Body of pancreas (tissue), 4 donors: ENCODE data around the gene DBNL. TPM values are rescaled to one million over a fixed set of nuclear protein-coding genes. Genes with fewer than 3 reads are reported as not detected.

Experiments
- ATAC-seq: fragments of 150-250 bp; one replicate; pipeline ENCODE4 v1.9.1; 2016
- DNase-seq, 4 donors: peaks; one replicate each; pipeline ENCODE4 v3.0.0-alpha.2; 2019
- H3K27ac ChIP-seq, 4 donors: fragments of 200-600 bp; sonication (generic); 1 replicate in 3 of 4; 2 replicates in 1 of 4; pipeline versions ENCODE4 v1.5.1 to v1.6.1; 2016 to 2019; ENCODE audit warnings: mild to moderate bottlenecking in 1 of 4, mixed read lengths in 1 of 4, moderate library complexity in 1 of 4
- H3K27me3 ChIP-seq, 2 donors: fragments of 200-600 bp; sonication (generic); one replicate each; pipeline ENCODE4 v1.6.0; 2016; ENCODE audit warnings: mild to moderate bottlenecking in 1 of 2
- H3K36me3 ChIP-seq, 2 donors: fragments of 200-600 bp; sonication (generic); replicated peaks in 1 of 2; 2 replicates each; pipeline ENCODE4 v1.5.1; 2016; ENCODE audit warnings: low read depth in 2 of 2; ENCODE audit not compliant: insufficient read depth in 1 of 2
- H3K4me1 ChIP-seq: fragments of 200-600 bp; sonication (generic); one replicate; pipeline ENCODE4 v1.6.0; 2016
- H3K4me3 ChIP-seq, 2 donors: fragments of 200-600 bp; sonication (generic); 1 replicate in 1 of 2; 2 replicates in 1 of 2; pipeline ENCODE4 v1.5.1; 2016 to 2019
- H3K9me3 ChIP-seq, 3 donors: fragments of 200-600 bp; sonication (generic); 1 replicate in 2 of 3; 2 replicates in 1 of 3; pipeline ENCODE4 v1.5.1; 2016
- CTCF ChIP-seq, 7 experiments: fragments of 450-650 bp in 4 of 7; fragments of 200-600 bp in 3 of 7; sonication (generic) in 3 of 7; IDR thresholded peaks; one replicate each; pipeline ENCODE4 v1.5.1; 2016 to 2019; ENCODE audit warnings: antibody characterized with exemption in 7 of 7
- POLR2A ChIP-seq, 3 donors: fragments of 450-650 bp; IDR thresholded peaks; one replicate each; pipeline ENCODE4 v1.6.1; 2016; ENCODE audit warnings: antibody characterized with exemption in 3 of 3, mild to moderate bottlenecking in 2 of 3
- WGBS, 2 donors: methylation state at CpG; one replicate each; pipeline ENCODE4 v1.1.5; 2017; 5-methylcytosine and 5-hydroxymethylcytosine counted together
- intact Hi-C: fragments of 100-400 bp; cut with DNase I; formaldehyde crosslinking; loops from one replicate; pipeline ENCODE4 v1.15.1; 2023
- total RNA-seq, 2 donors: library from RNA; depleted of rRNA; stranded (reverse); fragments of >200 nt; gene quantifications; one replicate each; pipeline ENCODE4 v1.1.0, GENCODE V29; 2016

Gene DBNL
- total RNA-seq, 2 donors from 2014 or later: 62.0 to 96.6 TPM

DNA sequence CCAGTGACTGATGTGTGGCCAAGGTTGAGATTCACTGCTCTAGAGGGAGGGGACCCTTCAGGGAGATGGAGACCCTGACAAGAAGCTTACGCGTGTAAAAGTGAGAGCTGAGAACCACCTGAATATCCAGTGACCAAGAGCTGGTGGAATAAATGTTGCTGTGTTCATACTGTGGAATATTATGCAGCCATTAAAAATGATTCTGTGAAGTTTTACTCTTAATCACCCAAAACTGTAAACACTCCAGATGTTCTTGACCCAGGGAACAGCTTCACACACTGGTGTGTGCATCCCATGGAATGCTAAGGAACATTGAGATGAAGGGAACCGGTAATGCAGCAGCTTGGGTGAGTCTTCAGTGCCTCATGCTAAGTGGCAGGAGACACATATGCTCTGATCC is 42.1 kb downstream of the DBNL start:
- H3K27me3 ChIP-seq: no peaks in the 10 kb centered on the region
- intact Hi-C loops: no loop called here
- peaks cover under 1% of the 10 kb centered on the region for H3K4me1 ChIP-seq
- no peaks in the 10 kb centered on the region for H3K36me3 ChIP-seq
- TF ChIP-seq CTCF (IDR thresholded peaks at IDR 0.05) (no peak), POLR2A (IDR thresholded peaks at IDR 0.05) (no peak)
- WGBS, 2 donors: 97% methylated on average over 3 of the region's 3 CpGs
- DNase-seq (no peak), ATAC-seq (no peak)
- H3K4me3 ChIP-seq: no peak overlapping the region
- H3K9me3 ChIP-seq: no peaks in the 10 kb centered on the region
- H3K27ac ChIP-seq: no peak overlapping the region

GRCh38 chr7:44087911-44088838 is 43.7 kb downstream of the DBNL start:
- WGBS, 2 donors: 52 to 58% methylated on average over 17 to 18 of the region's 20 CpGs
- Histone ChIP-seq H3K27me3 (no peaks in the 10 kb centered on the region), H3K4me1 (no peaks in the 10 kb centered on the region), H3K27ac (peak overlapping the region in 2 of 4 donors; percentile 36 to 52), H3K9me3 (no peaks in the 10 kb centered on the region), H3K36me3 (no peaks in the 10 kb centered on the region), H3K4me3 (no peak overlapping the region)
- no peak for DNase-seq
- no peak for TF ChIP-seq CTCF (IDR thresholded peaks at IDR 0.05)
- no peak for TF ChIP-seq POLR2A (IDR thresholded peaks at IDR 0.05)
- intact Hi-C loops: no loop called here
- ATAC-seq: peak; percentile 45

DNA sequence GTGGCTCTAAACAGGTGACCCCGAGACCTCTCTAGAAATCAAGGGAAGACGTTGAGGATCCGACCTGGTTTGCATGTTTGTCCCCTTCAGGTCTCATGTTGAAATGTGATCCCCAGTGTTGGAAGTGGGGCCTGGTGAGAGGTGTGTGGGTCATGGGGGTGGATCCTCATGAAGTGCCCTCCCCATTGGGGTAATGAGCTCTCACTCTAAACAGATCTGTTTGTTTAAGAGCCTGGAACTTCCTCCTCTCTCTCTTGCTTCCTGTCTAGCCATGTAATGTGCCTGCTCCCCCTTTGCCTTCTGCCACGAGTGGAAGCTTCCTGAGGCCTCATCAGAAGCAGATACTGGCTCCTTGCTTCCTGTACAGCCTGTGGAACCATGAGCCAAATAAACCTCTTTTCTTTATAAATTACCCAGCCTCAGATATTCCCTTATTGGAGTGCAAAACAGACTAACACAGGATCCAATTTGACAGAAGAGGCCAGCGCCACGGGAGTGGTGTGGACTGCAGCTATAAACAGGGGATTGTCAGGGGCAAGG is 48.7 kb downstream of the DBNL start:
- no peak overlapping the region for H3K4me3 ChIP-seq
- H3K27ac ChIP-seq: no peak overlapping the region
- ATAC-seq (no peak), DNase-seq (no peak)
- H3K4me1 ChIP-seq: no peaks in the 10 kb centered on the region
- H3K27me3 ChIP-seq: no peaks in the 10 kb centered on the region
- no peaks in the 10 kb centered on the region for H3K36me3 ChIP-seq
- H3K9me3 ChIP-seq: no peaks in the 10 kb centered on the region
- no peak for TF ChIP-seq POLR2A (IDR thresholded peaks at IDR 0.05)
- TF ChIP-seq CTCF (IDR thresholded peaks at IDR 0.05): no peak
- 68 to 72% methylated on average over 6 of the region's 6 CpGs for WGBS, 2 donors
- intact Hi-C loops: no loop called here

- Histone ChIP-seq H3K4me1 (no peaks in the 10 kb centered on the region), H3K9me3 (no peaks in the 10 kb centered on the region), H3K4me3 (no peak overlapping the region), H3K36me3 (no peaks in the 10 kb centered on the region), H3K27ac (no peak overlapping the region), H3K27me3 (no peaks in the 10 kb centered on the region)
- 47 to 53% methylated on average over 2 of the region's 2 CpGs for WGBS, 2 donors
- intact Hi-C loops: no loop called here
- no peak for DNase-seq
- no peak for TF ChIP-seq CTCF (IDR thresholded peaks at IDR 0.05)
- ATAC-seq: no peak
These were observed 49.9 kb downstream of the DBNL start for GRCh38 chr7:44094365-44094764.
